ENCODE results near the gene MRPL55.

- no peak for TF ChIP-seq POLR2A (IDR thresholded peaks at IDR 0.05; ENCODE audit: extremely low read depth, insufficient read length)
- TF ChIP-seq CTCF (IDR thresholded peaks at IDR 0.05; ENCODE audit: low read depth, low read length): no peak
- TF ChIP-seq MAX (IDR thresholded peaks at IDR 0.05; ENCODE audit: low read depth, low read length): no peak
Measured at GRCh38 chr1:228106800-228107054, 2.4 kb downstream of the MRPL55 start.
